ENCODE measurements around the gene CATSPER3.

Gene CATSPER3

GRCh38 chr5:135029477-135030122, 61.9 kb downstream of the CATSPER3 start:
- no peak for DNase-seq (ENCODE audit: low read depth in 2 of 2)

- DNase-seq (ENCODE audit: low read depth in 2 of 2), result no peak
These were observed 62.6 kb downstream of the CATSPER3 start for GRCh38 chr5:135030123-135030955.

- DNase-seq (ENCODE audit: low read depth in 2 of 2), result no peak
These were observed 63.5 kb downstream of the CATSPER3 start for GRCh38 chr5:135030956-135031812.

- no peak for DNase-seq (ENCODE audit: low read depth in 2 of 2)
These were observed 64.3 kb downstream of the CATSPER3 start for GRCh38 chr5:135031813-135032694.

GRCh38 chr5:135032695-135032998, 64.9 kb downstream of the CATSPER3 start:
- DNase-seq (ENCODE audit: low read depth in 2 of 2), result no peak

- no peak for DNase-seq (ENCODE audit: low read depth in 2 of 2)
These were observed 65.5 kb downstream of the CATSPER3 start for GRCh38 chr5:135032999-135033861.

GRCh38 chr5:135033901-135034235, 66.2 kb downstream of the CATSPER3 start, which contains the start of gene PITX1:
PITX1 (minus strand) TSS chr5:135034228; CDS start chr5:135033881, 347 bp downstream.
- DNase-seq (ENCODE audit: low read depth in 2 of 2), result no peak

GRCh38 chr5:135034236-135034962, 66.7 kb downstream of the CATSPER3 start:
- DNase-seq (ENCODE audit: low read depth in 2 of 2), result no peak

DNA sequence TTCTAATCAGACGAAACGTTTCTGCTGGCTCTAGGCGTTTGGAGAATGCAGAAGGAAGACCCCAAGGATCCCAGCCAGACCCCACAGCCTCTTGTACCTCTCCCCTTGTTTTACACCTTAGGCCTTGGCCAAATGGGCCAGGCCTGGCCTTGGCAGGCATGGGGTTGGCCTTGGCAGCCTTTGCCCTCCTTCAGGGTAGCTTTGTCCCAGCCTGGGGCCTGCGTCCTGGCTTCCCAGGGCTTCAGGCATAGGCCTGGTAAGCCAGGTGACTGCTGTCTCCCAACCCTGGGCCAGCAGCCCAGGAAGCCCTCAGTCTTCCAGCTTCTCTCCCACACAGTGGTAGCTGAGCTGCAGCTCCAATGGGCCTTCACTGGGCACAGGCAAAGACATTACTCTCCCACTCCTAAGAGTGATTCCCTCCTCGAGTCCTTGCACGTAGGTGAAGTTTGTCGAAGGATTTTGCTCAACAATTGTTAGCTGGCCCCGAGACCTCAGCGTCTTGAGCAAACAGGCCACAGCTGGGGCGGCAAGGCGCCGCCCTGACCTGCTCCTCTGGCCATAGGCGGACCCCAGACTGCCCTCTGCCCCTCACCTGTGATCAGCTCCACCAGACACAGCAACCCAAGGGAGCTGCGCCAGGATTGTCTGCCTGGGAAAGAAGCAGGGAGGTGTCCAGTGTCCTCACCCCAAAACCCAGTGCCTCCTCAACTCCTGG, 67.4 kb downstream of the CATSPER3 start:
- no peak for DNase-seq (ENCODE audit: low read depth in 2 of 2)

GRCh38 chr5:135035678-135036030, 67.9 kb downstream of the CATSPER3 start:
- no peak for DNase-seq (ENCODE audit: low read depth in 2 of 2)

DNA sequence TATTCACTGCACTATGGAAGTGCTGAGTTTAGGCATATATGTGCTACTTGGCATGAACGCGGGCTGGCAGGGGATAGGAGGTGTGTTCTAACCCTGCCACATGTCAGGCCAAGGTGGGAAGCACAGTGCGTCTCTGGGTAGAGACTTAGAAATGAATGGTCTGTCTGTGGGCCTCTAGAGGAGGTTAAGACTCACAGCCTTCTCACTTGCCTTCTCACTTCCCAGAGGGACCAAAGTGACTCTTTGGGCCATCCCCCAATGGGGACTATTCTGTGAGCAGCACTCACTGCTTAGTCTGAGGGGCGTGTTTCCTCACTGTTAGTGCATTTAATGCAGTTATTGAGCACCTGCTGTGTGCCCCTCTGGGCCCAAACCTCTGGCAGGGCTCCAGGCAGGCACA, 68.7 kb downstream of the CATSPER3 start:
- no peak for DNase-seq (ENCODE audit: low read depth in 2 of 2)

- no peak for DNase-seq (ENCODE audit: low read depth in 2 of 2)
These were observed 70.0 kb downstream of the CATSPER3 start for GRCh38 chr5:135037519-135038204.

GRCh38 chr5:135038205-135038812, 70.6 kb downstream of the CATSPER3 start:
- DNase-seq (ENCODE audit: low read depth in 2 of 2), result no peak

GRCh38 chr5:135038813-135039270, 71.1 kb downstream of the CATSPER3 start:
- DNase-seq (ENCODE audit: low read depth in 2 of 2), result no peak

GRCh38 chr5:135039271-135040033, 71.7 kb downstream of the CATSPER3 start:
- DNase-seq (ENCODE audit: low read depth in 2 of 2), result no peak

- no peak for DNase-seq (ENCODE audit: low read depth in 2 of 2)
These were observed 72.3 kb downstream of the CATSPER3 start for GRCh38 chr5:135040034-135040332.

- DNase-seq (ENCODE audit: low read depth in 2 of 2), result no peak
These were observed 72.8 kb downstream of the CATSPER3 start for GRCh38 chr5:135040333-135041144.
